HG02763 (cell line): Measurements from ENCODE around the gene SHLD2.
A peak's percentile ranks its signal among the peaks of the same experiment; 100 is the strongest.
"Not testable (repeated sequence)": the region's sequence is repeated elsewhere in the genome, so short reads cannot be mapped to it uniquely, and the experiment has no call there.

ENCODE experiments used
- ATAC-seq: cut with Tn5 transposase; IDR thresholded peaks from one replicate; pipeline ENCODE4 v1.9.1; 2021; ENCODE audit warnings: mild to moderate bottlenecking, moderate library complexity; ENCODE audit not compliant: unreplicated experiment

Gene SHLD2

GRCh38 chr10:87094373-87095235 lies at the start of gene SHLD2, which contains the start of gene GLUD1:
Gene SHLD2 (plus strand): TSS chr10:87095206. CDS start chr10:87151355, 56,149 bp downstream.
Gene GLUD1 (minus strand): TSS chr10:87094843. CDS start chr10:87094769, 74 bp downstream.
- ATAC-seq, result peak; percentile 65

- ATAC-seq, result no peak
These were observed 49.5 kb upstream of the SHLD2 start for GRCh38 chr10:87045434-87045938.

GRCh38 chr10:87053111-87053510 lies 41.9 kb upstream of the SHLD2 start:
- no peak for ATAC-seq

GRCh38 chr10:87053577-87054181 lies 41.3 kb upstream of the SHLD2 start:
- ATAC-seq, result no peak

GRCh38 chr10:87054373-87055295 lies 40.4 kb upstream of the SHLD2 start:
- no peak for ATAC-seq

- ATAC-seq, result no peak
These were observed 36.8 kb upstream of the SHLD2 start for GRCh38 chr10:87058171-87058570.

GRCh38 chr10:87059401-87059800 lies 35.6 kb upstream of the SHLD2 start:
- ATAC-seq, result no peak

GRCh38 chr10:87060280-87060928 lies 34.6 kb upstream of the SHLD2 start:
- ATAC-seq, result no peak

- ATAC-seq, result no peak
These were observed 30.4 kb upstream of the SHLD2 start for GRCh38 chr10:87064651-87065050.

- ATAC-seq, result no peak
These were observed 28.8 kb upstream of the SHLD2 start for GRCh38 chr10:87066178-87066577.

GRCh38 chr10:87066865-87067264 lies 28.1 kb upstream of the SHLD2 start:
- no peak for ATAC-seq

GRCh38 chr10:87068281-87068680 lies 26.7 kb upstream of the SHLD2 start:
- ATAC-seq, result no peak

- no peak for ATAC-seq
These were observed 22.6 kb upstream of the SHLD2 start for GRCh38 chr10:87072449-87072848.

- ATAC-seq, result not testable (repeated sequence)
These were observed 18.6 kb upstream of the SHLD2 start for GRCh38 chr10:87076421-87076820.

GRCh38 chr10:87079106-87079836 lies 15.7 kb upstream of the SHLD2 start:
- no peak for ATAC-seq

- ATAC-seq, result not testable (repeated sequence)
These were observed 14.4 kb upstream of the SHLD2 start for GRCh38 chr10:87080621-87081020.

- not testable (repeated sequence) for ATAC-seq
These were observed 13.4 kb upstream of the SHLD2 start for GRCh38 chr10:87081574-87081973.

- ATAC-seq, result not testable (repeated sequence)
These were observed 12.8 kb upstream of the SHLD2 start for GRCh38 chr10:87082219-87082618.

GRCh38 chr10:87083576-87084290 lies 11.3 kb upstream of the SHLD2 start:
- ATAC-seq, result not testable (repeated sequence)
